OCI-LY1 (cell line): ENCODE results near the gene ACVR1B.

ENCODE experiments used
- H2AFZ ChIP-seq: fragments of 200-600 bp; sonication (generic), shearing (Covaris generic); 2 replicates; pipeline ENCODE4 v1.6.0; 2014; ENCODE audit warnings: antibody characterized with exemption, mild to moderate bottlenecking, low read length
- H3F3A ChIP-seq: fragments of 200-600 bp; sonication (generic), shearing (Covaris generic); 2 replicates; pipeline ENCODE4 v1.6.0; 2014; ENCODE audit warnings: mild to moderate bottlenecking, antibody characterized with exemption, low read length, moderate library complexity; ENCODE audit not compliant: insufficient read depth
- H3K27ac ChIP-seq: fragments of 200-600 bp; sonication (generic); 2 replicates; pipeline ENCODE4 v1.5.1; 2014; ENCODE audit warnings: low read length, mixed run types, mild to moderate bottlenecking, low read depth; ENCODE audit not compliant: poor library complexity, severe bottlenecking
- H3K27me3 ChIP-seq: fragments of 200-600 bp; sonication (generic); 2 replicates; pipeline ENCODE4 v1.6.0; 2014; ENCODE audit warnings: antibody characterized with exemption, mild to moderate bottlenecking, low read length, moderate library complexity; ENCODE audit not compliant: insufficient read depth
- H3K36me3 ChIP-seq: fragments of 200-600 bp; sonication (generic); 2 replicates; pipeline ENCODE4 v1.6.1; 2014; ENCODE audit warnings: mild to moderate bottlenecking, antibody characterized with exemption, low read length, moderate library complexity, mixed read lengths; ENCODE audit not compliant: insufficient read depth
- H3K4me1 ChIP-seq: fragments of 200-600 bp; sonication (generic); 2 replicates; pipeline ENCODE4 v1.5.1; 2014; ENCODE audit warnings: mild to moderate bottlenecking, low read length, moderate library complexity; ENCODE audit not compliant: insufficient read depth, severe bottlenecking
- H3K4me2 ChIP-seq: fragments of 200-600 bp; sonication (generic), shearing (Covaris generic); 2 replicates; pipeline ENCODE4 v1.6.1; 2014; ENCODE audit warnings: low read length
- H3K4me3 ChIP-seq: fragments of 200-600 bp; sonication (generic); 2 replicates; pipeline ENCODE4 v1.5.1; 2014; ENCODE audit warnings: low read length, low read depth, mild to moderate bottlenecking, mixed read lengths; ENCODE audit not compliant: poor library complexity, severe bottlenecking
- H3K79me2 ChIP-seq: fragments of 200-600 bp; shearing (Covaris generic); 2 replicates; pipeline ENCODE4 v1.6.1; 2016; ENCODE audit warnings: mixed run types, low read length, mixed read lengths; ENCODE audit not compliant: insufficient read depth
- H3K9ac ChIP-seq: fragments of 200-600 bp; sonication (generic), shearing (Covaris generic); 2 replicates; pipeline ENCODE4 v1.6.1; 2014; ENCODE audit warnings: mild to moderate bottlenecking, low read length, mixed read lengths
- H3K9me2 ChIP-seq: fragments of 200-600 bp; sonication (generic), shearing (Covaris generic); 2 replicates; pipeline ENCODE4 v1.6.1; 2014; ENCODE audit warnings: low read depth, mild to moderate bottlenecking, low read length, mixed read lengths
- H3K9me3 ChIP-seq: fragments of 200-600 bp; shearing (Covaris generic); 2 replicates; pipeline ENCODE4 v1.6.1; 2014; ENCODE audit warnings: low read length, mixed read lengths
- H4K20me1 ChIP-seq: fragments of 200-600 bp; sonication (generic), shearing (Covaris generic); 2 replicates; pipeline ENCODE4 v1.6.0; 2016; ENCODE audit warnings: mild to moderate bottlenecking, low read length; ENCODE audit not compliant: insufficient read depth
- EZH2 ChIP-seq: fragments of 200-600 bp; sonication (generic), shearing (Covaris generic); IDR thresholded peaks from 2 replicates; pipeline ENCODE4 v1.8.0; 2017; ENCODE audit warnings: borderline replicate concordance, mixed run types, mild to moderate bottlenecking, antibody characterized with exemption, low read length, moderate library complexity, mixed read lengths
- TF ChIP-seq, protein P1 (sequence below): fragments of 200-600 bp; sonication (generic), shearing (Covaris generic); IDR thresholded peaks from 2 replicates; pipeline ENCODE4 v1.5.1; 2017; ENCODE audit warnings: mild to moderate bottlenecking, antibody characterized with exemption, low read length, moderate library complexity, mixed read lengths

ACVR1B gene

DNA sequence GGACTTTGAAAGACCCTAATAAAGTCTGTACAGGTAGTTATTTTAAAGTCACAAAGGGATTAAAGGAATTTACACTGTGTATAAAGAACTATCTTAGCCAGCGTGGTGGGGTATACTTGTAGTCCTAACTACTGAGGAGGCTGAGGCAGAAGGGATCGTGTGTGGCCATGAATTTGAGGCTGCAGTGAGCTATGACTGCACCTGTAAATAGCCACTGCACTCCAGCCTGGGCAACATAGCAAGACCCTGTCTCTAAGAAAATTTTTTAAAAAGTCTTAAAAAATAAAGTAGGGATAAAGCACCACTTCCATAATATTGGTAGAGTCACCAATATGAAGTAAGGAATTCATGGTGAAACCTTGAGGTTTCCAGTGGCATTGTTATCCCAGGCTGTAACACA is 18.1 kb downstream of the ACVR1B start:
- Histone ChIP-seq H3K36me3 (no peaks in the 10 kb centered on the region), H4K20me1 (no peaks in the 10 kb centered on the region; the same call in none of the 2 replicates), H3K9me2 (no peaks in the 10 kb centered on the region), H3K79me2 (no peaks in the 10 kb centered on the region), H3K27me3 (peaks cover 3% of the 10 kb centered on the region; the same call in 1 of the 2 replicates), H3K9ac (no peak overlapping the region), H2AFZ (no peak overlapping the region), H3K4me1 (no peaks in the 10 kb centered on the region), H3K9me3 (no peaks in the 10 kb centered on the region), H3K27ac (no peak overlapping the region), H3K4me2 (no peak overlapping the region), H3F3A (no peaks in the 10 kb centered on the region), H3K4me3 (no peak overlapping the region)
- TF ChIP-seq, protein P1, sequence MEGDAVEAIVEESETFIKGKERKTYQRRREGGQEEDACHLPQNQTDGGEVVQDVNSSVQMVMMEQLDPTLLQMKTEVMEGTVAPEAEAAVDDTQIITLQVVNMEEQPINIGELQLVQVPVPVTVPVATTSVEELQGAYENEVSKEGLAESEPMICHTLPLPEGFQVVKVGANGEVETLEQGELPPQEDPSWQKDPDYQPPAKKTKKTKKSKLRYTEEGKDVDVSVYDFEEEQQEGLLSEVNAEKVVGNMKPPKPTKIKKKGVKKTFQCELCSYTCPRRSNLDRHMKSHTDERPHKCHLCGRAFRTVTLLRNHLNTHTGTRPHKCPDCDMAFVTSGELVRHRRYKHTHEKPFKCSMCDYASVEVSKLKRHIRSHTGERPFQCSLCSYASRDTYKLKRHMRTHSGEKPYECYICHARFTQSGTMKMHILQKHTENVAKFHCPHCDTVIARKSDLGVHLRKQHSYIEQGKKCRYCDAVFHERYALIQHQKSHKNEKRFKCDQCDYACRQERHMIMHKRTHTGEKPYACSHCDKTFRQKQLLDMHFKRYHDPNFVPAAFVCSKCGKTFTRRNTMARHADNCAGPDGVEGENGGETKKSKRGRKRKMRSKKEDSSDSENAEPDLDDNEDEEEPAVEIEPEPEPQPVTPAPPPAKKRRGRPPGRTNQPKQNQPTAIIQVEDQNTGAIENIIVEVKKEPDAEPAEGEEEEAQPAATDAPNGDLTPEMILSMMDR: no peak
- TF ChIP-seq EZH2: no peak

DNA sequence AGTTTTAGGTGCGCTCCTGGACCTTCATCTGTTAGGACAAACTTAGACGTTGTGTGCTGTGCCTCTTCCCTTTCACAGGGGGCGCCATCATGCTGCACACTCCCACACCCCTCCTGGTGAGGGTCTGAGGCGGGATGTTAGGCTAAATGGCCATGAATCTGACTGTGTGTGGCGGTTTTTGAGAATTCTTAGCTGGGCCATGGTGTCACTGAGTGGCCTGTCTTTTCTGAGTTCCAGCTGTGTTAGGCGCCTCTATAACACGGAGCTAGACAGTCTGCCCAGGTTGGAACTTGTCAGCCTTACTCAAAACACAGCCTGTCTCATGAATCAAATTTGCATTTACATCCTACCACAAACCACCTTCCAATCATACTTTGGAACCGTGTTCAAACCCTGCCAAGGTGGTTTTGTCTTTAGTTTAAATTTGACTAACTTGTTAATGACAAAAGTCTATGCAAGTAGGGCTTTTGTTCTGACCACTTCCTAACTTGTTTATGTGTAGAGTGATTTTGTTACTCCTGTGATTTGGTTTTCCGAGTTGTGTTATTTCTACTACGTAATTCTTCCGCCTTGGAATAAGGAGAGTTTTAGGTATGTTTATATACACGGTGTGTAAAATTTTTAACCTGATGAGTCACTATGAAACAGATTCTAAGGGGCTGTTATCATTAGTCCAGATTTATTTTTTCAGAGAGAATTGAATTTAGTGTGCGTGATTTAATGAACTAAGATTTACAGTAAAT is 19.6 kb downstream of the ACVR1B start:
- Histone ChIP-seq H3K9ac (no peak overlapping the region), H3K4me1 (no peaks in the 10 kb centered on the region), H3K9me3 (no peaks in the 10 kb centered on the region), H3K36me3 (0 out of 2 replicates have a peak, but pooled peaks cover 5% of the 10 kb centered on the region), H3K9me2 (no peaks in the 10 kb centered on the region), H3K27ac (no peak overlapping the region), H3K4me2 (no peak overlapping the region), H3K79me2 (no peaks in the 10 kb centered on the region), H3F3A (no peaks in the 10 kb centered on the region), H4K20me1 (no peaks in the 10 kb centered on the region; the same call in none of the 2 replicates), H3K27me3 (no peaks in the 10 kb centered on the region), H3K4me3 (no peak overlapping the region), H2AFZ (no peak overlapping the region)
- TF ChIP-seq, protein P1: peak; percentile 80
- no peak for TF ChIP-seq EZH2

DNA sequence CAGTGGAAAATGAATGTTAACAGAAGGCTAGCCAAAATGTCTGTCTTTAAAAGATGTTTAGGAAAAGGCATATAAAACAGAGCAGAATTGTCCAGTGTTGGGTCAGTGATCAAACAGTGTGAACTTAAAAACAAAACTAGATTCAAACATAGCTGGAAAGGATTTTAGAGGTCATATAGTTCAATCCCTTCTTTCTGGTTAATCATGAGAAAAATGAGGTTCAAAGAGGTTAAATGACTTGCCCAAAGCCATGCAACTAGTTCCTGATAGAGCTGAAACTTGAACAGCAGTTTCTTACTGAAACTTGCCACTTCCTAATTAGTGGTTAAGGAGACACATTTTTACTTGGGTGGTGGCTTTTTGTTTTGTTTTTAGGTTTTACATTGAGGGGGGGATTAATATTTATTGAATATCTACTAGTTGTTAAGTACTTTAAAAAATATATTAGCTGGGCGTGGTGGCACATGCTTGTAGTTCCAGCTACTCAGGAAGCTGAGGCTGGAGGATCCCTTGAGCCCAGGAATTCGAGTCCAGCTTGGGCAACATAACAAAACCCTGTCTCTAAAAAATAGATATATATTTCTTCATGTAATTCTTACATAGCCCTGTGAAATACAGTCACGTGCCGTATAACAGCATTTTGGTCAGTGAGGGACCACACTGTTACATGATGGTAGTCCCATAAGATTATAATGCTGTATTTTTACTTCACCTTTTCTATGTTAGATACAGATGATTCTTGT is 20.4 kb downstream of the ACVR1B start:
- H4K20me1 ChIP-seq: no peaks in the 10 kb centered on the region; the same call in none of the 2 replicates

More for the DNA sequence above, 20.4 kb downstream of the ACVR1B start:
- no peak overlapping the region for H2AFZ ChIP-seq
- no peaks in the 10 kb centered on the region for H3K9me3 ChIP-seq
- H3K27me3 ChIP-seq: no peaks in the 10 kb centered on the region
- H3K36me3 ChIP-seq: peaks cover 13% of the 10 kb centered on the region; the same call in 1 of the 2 replicates
- no peak overlapping the region for H3K4me3 ChIP-seq
- H3K9ac ChIP-seq: no peak overlapping the region
- H3F3A ChIP-seq: no peaks in the 10 kb centered on the region
- H3K27ac ChIP-seq: no peak overlapping the region
- H3K79me2 ChIP-seq: no peaks in the 10 kb centered on the region
- no peaks in the 10 kb centered on the region for H3K9me2 ChIP-seq
- H3K4me1 ChIP-seq: no peaks in the 10 kb centered on the region
- TF ChIP-seq EZH2: no peak
- TF ChIP-seq, protein P1: no peak
- H3K4me2 ChIP-seq: no peak overlapping the region
